ENCODE results near the gene KPNA6. TPM values are rescaled to one million over a fixed set of nuclear protein-coding genes. Genes with fewer than 3 reads are reported as not detected.

The KPNA6 gene
- total and polyA plus RNA-seq, 2 of the 13 experiments (the other 11 are each of a cell fraction or from before 2014, with no cell fraction given), result 22.0 to 47.5 TPM

DNA sequence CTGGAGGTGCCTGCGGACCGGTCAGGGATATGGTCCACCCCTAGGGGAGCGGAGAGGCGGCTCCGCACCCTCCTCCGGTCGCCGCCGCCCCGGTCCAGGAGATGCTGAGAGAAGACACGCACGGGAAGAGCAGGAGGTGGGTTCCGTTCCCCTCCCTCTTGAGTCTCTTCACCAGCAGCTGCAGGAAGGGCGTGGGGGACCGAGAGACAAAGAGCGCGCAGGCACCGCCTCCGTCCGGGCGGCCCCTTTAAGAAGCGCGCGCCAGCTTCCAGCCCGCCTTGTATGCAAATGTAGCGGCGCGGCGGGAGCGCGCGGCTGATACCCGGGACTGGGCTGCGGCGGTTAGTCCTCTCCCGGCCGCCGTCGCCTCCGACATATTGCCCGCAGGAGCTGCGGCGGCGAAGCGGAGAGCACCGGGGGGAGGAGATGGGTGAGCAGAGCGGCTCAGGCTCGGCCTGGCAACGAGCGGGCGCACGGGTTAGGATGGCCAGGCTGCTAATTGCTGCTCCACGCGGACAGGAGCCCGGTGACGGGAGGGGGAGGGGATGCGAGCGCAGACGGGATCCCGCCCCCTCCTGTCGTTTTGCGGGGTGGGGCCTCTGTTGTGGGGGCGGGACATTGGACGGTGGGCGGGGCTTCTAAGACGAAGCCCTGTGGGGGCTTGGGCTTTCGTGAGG lies 35.1 kb upstream of the KPNA6 start, which contains the start of gene TMEM39B (continued):
- TF ChIP-seq, protein P1, sequence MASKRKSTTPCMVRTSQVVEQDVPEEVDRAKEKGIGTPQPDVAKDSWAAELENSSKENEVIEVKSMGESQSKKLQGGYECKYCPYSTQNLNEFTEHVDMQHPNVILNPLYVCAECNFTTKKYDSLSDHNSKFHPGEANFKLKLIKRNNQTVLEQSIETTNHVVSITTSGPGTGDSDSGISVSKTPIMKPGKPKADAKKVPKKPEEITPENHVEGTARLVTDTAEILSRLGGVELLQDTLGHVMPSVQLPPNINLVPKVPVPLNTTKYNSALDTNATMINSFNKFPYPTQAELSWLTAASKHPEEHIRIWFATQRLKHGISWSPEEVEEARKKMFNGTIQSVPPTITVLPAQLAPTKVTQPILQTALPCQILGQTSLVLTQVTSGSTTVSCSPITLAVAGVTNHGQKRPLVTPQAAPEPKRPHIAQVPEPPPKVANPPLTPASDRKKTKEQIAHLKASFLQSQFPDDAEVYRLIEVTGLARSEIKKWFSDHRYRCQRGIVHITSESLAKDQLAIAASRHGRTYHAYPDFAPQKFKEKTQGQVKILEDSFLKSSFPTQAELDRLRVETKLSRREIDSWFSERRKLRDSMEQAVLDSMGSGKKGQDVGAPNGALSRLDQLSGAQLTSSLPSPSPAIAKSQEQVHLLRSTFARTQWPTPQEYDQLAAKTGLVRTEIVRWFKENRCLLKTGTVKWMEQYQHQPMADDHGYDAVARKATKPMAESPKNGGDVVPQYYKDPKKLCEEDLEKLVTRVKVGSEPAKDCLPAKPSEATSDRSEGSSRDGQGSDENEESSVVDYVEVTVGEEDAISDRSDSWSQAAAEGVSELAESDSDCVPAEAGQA (IDR thresholded peaks at IDR 0.05; ENCODE audit: low read depth), result no peak; the same call in 1 of the 2 replicates
- TF ChIP-seq, protein P1 (CRISPR knock-in tag; IDR thresholded peaks at IDR 0.05; ENCODE audit: borderline replicate concordance), result no peak
- TF ChIP-seq, protein P2, sequence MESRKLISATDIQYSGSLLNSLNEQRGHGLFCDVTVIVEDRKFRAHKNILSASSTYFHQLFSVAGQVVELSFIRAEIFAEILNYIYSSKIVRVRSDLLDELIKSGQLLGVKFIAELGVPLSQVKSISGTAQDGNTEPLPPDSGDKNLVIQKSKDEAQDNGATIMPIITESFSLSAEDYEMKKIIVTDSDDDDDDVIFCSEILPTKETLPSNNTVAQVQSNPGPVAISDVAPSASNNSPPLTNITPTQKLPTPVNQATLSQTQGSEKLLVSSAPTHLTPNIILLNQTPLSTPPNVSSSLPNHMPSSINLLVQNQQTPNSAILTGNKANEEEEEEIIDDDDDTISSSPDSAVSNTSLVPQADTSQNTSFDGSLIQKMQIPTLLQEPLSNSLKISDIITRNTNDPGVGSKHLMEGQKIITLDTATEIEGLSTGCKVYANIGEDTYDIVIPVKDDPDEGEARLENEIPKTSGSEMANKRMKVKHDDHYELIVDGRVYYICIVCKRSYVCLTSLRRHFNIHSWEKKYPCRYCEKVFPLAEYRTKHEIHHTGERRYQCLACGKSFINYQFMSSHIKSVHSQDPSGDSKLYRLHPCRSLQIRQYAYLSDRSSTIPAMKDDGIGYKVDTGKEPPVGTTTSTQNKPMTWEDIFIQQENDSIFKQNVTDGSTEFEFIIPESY (CRISPR knock-in tag; IDR thresholded peaks at IDR 0.05), result no peak
- TF ChIP-seq MEIS2 (CRISPR knock-in tag; IDR thresholded peaks at IDR 0.05) (no peak), ZNF20 (CRISPR knock-in tag; IDR thresholded peaks at IDR 0.05) (no peak), ZNF577 (CRISPR knock-in tag; IDR thresholded peaks at IDR 0.05; ENCODE audit: borderline replicate concordance, low read depth) (no peak; the same call in 1 of the 2 replicates), NFRKB (IDR thresholded peaks at IDR 0.05) (no peak), KDM5B (CRISPR knock-in tag; IDR thresholded peaks at IDR 0.05; ENCODE audit: borderline replicate concordance) (no peak), ZEB1 (IDR thresholded peaks at IDR 0.05; ENCODE audit: insufficient replicate concordance, low read depth) (no peak)
- TF ChIP-seq, protein P3, sequence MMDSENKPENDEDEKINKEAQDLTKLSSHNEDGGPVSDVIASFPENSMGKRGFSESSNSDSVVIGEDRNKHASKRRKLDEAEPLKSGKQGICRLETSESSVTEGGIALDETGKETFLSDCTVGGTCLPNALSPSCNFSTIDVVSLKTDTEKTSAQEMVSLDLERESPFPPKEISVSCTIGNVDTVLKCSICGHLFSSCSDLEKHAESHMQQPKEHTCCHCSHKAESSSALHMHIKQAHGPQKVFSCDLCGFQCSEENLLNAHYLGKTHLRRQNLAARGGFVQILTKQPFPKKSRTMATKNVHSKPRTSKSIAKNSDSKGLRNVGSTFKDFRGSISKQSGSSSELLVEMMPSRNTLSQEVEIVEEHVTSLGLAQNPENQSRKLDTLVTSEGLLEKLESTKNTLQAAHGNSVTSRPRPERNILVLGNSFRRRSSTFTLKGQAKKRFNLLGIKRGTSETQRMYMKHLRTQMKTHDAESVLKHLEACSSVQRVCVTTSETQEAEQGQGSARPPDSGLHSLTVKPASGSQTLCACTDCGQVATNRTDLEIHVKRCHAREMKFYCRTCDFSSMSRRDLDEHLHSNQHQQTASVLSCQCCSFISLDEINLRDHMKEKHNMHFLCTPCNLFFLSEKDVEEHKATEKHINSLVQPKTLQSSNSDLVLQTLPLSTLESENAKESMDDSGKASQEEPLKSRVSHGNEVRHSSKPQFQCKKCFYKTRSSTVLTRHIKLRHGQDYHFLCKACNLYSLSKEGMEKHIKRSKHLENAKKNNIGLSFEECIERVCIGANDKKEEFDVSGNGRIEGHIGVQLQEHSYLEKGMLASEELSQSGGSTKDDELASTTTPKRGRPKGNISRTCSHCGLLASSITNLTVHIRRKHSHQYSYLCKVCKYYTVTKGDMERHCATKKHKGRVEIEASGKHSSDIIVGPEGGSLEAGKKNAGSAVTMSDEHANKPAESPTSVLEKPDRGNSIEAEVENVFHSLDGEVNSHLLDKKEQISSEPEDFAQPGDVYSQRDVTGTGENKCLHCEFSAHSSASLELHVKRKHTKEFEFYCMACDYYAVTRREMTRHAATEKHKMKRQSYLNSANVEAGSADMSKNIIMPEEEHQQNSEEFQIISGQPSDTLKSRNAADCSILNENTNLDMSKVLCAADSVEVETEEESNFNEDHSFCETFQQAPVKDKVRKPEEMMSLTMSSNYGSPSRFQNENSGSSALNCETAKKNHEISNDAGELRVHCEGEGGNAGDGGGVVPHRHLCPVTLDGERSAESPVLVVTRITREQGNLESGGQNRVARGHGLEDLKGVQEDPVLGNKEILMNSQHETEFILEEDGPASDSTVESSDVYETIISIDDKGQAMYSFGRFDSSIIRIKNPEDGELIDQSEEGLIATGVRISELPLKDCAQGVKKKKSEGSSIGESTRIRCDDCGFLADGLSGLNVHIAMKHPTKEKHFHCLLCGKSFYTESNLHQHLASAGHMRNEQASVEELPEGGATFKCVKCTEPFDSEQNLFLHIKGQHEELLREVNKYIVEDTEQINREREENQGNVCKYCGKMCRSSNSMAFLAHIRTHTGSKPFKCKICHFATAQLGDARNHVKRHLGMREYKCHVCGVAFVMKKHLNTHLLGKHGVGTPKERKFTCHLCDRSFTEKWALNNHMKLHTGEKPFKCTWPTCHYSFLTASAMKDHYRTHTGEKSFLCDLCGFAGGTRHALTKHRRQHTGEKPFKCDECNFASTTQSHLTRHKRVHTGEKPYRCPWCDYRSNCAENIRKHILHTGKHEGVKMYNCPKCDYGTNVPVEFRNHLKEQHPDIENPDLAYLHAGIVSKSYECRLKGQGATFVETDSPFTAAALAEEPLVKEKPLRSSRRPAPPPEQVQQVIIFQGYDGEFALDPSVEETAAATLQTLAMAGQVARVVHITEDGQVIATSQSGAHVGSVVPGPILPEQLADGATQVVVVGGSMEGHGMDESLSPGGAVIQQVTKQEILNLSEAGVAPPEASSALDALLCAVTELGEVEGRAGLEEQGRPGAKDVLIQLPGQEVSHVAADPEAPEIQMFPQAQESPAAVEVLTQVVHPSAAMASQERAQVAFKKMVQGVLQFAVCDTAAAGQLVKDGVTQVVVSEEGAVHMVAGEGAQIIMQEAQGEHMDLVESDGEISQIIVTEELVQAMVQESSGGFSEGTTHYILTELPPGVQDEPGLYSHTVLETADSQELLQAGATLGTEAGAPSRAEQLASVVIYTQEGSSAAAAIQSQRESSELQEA (CRISPR knock-in tag; IDR thresholded peaks at IDR 0.05; ENCODE audit: not compliant biosample characterization), result peak; percentile 87
- TF ChIP-seq, protein P4, sequence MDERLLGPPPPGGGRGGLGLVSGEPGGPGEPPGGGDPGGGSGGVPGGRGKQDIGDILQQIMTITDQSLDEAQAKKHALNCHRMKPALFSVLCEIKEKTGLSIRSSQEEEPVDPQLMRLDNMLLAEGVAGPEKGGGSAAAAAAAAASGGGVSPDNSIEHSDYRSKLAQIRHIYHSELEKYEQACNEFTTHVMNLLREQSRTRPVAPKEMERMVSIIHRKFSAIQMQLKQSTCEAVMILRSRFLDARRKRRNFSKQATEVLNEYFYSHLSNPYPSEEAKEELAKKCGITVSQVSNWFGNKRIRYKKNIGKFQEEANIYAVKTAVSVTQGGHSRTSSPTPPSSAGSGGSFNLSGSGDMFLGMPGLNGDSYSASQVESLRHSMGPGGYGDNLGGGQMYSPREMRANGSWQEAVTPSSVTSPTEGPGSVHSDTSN (CRISPR knock-in tag; IDR thresholded peaks at IDR 0.05), result no peak
